Measurements from ENCODE around the gene UBL3.

The UBL3 gene

DNA sequence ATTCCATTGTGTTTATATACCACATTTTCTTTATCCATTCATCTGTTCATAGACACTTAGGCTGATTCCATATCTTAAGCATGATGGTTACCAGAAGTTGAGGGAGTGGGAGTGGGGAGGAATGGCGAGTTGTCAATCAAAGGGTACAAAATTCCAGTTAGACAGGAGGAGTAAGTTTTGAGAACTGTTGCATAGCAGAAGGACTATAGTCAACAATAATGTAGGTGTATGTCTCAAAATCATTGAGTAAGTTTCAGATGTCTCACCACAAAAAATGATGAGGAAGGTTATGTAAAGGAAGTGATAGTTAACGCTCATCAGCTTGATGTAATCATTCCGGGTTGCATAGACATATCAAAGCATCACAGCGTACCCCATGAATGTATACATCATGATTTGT, 4.6 kb upstream of the UBL3 start:
- TF ChIP-seq, protein P1, sequence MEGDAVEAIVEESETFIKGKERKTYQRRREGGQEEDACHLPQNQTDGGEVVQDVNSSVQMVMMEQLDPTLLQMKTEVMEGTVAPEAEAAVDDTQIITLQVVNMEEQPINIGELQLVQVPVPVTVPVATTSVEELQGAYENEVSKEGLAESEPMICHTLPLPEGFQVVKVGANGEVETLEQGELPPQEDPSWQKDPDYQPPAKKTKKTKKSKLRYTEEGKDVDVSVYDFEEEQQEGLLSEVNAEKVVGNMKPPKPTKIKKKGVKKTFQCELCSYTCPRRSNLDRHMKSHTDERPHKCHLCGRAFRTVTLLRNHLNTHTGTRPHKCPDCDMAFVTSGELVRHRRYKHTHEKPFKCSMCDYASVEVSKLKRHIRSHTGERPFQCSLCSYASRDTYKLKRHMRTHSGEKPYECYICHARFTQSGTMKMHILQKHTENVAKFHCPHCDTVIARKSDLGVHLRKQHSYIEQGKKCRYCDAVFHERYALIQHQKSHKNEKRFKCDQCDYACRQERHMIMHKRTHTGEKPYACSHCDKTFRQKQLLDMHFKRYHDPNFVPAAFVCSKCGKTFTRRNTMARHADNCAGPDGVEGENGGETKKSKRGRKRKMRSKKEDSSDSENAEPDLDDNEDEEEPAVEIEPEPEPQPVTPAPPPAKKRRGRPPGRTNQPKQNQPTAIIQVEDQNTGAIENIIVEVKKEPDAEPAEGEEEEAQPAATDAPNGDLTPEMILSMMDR (IDR thresholded peaks at IDR 0.05; ENCODE audit: extremely low read depth, insufficient read depth, missing control alignments) = no peak
- in situ Hi-C loops (cut with MboI; ENCODE audit: low pct_unique_long_range_greater_than_20kb, low sequenced_read_pairs, unreplicated experiment) = no loop called here
- DNase-seq (ENCODE audit: low spot score) = no peak

DNA sequence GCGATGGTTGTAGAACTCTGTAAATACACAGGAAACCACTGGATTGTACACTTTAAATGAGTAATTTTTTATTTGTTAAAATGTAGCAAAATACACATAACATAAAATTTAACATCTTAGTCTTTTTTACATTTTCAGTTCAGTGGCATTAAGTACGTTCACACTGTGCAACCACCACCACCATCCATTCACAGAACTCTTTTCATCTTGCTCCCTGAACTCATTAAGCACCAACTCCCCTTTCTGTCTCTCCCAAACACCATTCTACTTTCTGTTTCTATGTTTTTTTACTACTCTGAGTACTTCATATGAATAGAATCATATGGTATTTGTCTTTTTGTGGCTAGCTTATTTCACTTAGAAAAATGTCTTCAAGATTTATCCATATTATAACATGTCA, 2.7 kb upstream of the UBL3 start:
- TF ChIP-seq, protein P1 (IDR thresholded peaks at IDR 0.05; ENCODE audit: extremely low read depth, insufficient read depth, missing control alignments) = no peak
- DNase-seq (ENCODE audit: low spot score) = no peak
- in situ Hi-C loops (cut with MboI; ENCODE audit: low pct_unique_long_range_greater_than_20kb, low sequenced_read_pairs, unreplicated experiment) = no loop called here

DNA sequence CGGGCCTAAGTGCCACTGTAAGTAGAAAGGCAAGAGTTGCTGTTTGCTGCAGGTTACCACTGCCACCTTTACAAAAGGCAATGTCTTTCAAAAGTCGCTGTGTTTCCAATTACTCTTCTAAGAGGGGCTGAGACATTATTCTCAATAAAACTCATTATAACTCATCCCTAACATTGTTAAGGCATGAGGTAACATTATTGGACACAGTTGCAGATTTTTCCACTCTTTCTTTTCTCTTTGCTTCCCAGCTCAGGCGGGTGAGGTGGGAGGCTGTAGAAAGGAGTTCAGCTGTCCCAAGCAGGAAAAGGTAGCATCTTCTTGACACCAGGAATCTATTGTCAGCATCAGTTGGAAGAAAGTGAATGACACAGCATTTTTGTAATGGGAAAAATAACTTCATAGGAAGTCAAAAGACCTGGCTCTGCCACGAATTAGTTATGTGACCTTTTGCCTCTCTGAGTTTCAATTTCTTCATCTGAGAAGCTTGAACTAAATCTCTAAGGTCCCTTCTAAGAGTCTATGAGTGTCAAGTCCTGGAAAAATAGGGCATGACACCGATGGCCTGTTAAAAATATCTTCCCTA, 2.1 kb upstream of the UBL3 start:
- in situ Hi-C loops (cut with MboI; ENCODE audit: low pct_unique_long_range_greater_than_20kb, low sequenced_read_pairs, unreplicated experiment) = no loop called here
- TF ChIP-seq, protein P1 (IDR thresholded peaks at IDR 0.05; ENCODE audit: extremely low read depth, insufficient read depth, missing control alignments) = no peak
- DNase-seq (ENCODE audit: low spot score) = no peak

DNA sequence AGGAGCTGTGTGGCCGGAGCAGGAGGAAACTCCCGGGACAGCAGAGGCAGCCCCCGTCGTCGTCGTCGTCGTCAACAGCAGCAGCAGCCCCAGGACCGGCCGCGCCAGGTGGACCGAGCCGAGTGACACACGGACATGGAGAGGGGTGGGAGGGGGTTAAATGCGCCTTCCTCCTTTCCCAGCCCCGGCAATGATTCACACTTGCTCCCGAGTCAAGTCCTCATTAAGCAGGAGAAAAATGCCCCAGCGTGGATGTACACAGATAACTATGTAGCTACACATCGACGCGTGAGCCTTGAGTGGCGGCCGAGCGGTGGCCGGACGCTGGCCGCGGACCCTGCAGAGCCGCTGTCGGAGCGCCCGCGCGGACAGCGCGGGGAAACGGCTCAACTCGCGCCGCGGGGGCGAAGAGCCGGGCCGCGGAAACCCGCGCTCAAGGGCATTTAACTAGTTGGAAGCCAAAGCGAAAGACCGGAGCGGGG, 645 bp downstream of the UBL3 start:
- in situ Hi-C loops (cut with MboI; ENCODE audit: low pct_unique_long_range_greater_than_20kb, low sequenced_read_pairs, unreplicated experiment) = no loop called here
- DNase-seq (ENCODE audit: low spot score) = peak; percentile 41
- TF ChIP-seq, protein P1 (IDR thresholded peaks at IDR 0.05; ENCODE audit: extremely low read depth, insufficient read depth, missing control alignments) = no peak

DNA sequence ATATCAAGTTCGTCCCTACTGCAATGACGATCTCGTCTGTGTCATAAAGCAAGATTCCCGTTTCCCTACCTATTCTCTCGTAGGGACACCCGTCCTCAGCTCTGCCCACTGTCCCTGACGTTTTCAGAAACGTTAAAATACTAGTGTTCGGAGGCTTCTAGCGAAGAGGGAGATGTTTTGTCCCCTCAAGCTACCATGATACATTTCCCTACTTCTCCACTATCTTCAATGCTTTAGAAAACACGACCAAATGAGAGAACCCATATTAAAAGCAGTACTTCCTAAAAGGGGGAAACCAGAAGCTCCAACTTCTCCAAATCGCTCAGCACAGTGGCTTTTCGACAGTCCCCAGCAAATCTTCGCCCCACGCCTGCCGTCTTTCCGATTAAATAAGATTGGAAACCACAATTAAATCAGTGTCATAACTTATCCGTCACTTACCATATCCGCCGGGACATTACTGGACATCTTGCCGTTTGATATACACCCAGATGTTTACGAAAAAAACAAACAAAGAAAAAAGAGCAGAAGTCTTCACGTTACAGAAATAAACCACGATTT, 1.3 kb downstream of the UBL3 start:
- DNase-seq (ENCODE audit: low spot score) = peak; percentile 28
- in situ Hi-C loops (cut with MboI; ENCODE audit: low pct_unique_long_range_greater_than_20kb, low sequenced_read_pairs, unreplicated experiment) = no loop called here
- TF ChIP-seq, protein P1 (IDR thresholded peaks at IDR 0.05; ENCODE audit: extremely low read depth, insufficient read depth, missing control alignments) = no peak

DNA sequence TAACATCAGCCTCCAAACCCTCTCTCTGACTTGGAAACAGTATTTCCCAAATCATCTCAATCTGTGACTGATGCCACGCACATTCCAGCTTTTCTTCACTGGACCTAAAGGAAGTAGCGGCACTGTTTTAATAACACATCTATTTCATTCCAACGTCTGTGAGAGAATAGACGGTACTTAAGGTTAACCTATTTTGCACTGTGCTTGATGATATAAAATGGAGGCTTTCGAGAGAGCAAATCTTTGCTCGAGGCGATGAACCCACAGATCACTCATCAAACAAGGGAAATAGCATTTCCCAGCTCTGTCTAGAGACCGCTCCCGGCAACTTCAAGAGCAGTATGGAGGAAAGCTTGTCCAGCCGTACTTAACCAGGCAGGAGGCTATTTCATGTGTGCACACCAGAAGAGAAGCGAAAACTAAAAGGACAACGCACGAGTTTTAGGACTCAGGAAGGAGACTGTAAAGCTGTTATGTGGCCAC, 2.9 kb downstream of the UBL3 start:
- DNase-seq (ENCODE audit: low spot score) = no peak
- in situ Hi-C loops (cut with MboI; ENCODE audit: low pct_unique_long_range_greater_than_20kb, low sequenced_read_pairs, unreplicated experiment) = no loop called here
- TF ChIP-seq, protein P1 (IDR thresholded peaks at IDR 0.05; ENCODE audit: extremely low read depth, insufficient read depth, missing control alignments) = no peak
